GM10847 (cell line): Measurements from ENCODE around the gene DPYSL4.

Experiments
- POLR2A ChIP-seq: IDR thresholded peaks from 2 replicates; pipeline ENCODE4 v1.6.1; 2011; ENCODE audit not compliant: insufficient read length; ENCODE audit errors: extremely low read depth

Gene DPYSL4

GRCh38 chr10:132181691-132182425, 4.9 kb upstream of the DPYSL4 start:
- no peak for TF ChIP-seq POLR2A

- TF ChIP-seq POLR2A: no peak
Observed at GRCh38 chr10:132182591-132182990, 4.2 kb upstream of the DPYSL4 start.

GRCh38 chr10:132183046-132183445, 3.7 kb upstream of the DPYSL4 start:
- TF ChIP-seq POLR2A: no peak

- no peak for TF ChIP-seq POLR2A
Observed at GRCh38 chr10:132184816-132185593, 1.7 kb upstream of the DPYSL4 start.

GRCh38 chr10:132185601-132186487, 904 bp upstream of the DPYSL4 start:
- TF ChIP-seq POLR2A: no peak

- TF ChIP-seq POLR2A: no peak
Observed at GRCh38 chr10:132187430-132188138, 836 bp downstream of the DPYSL4 start.

GRCh38 chr10:132188331-132188730, 1.6 kb downstream of the DPYSL4 start:
- TF ChIP-seq POLR2A: no peak

- TF ChIP-seq POLR2A: no peak
Observed at GRCh38 chr10:132189016-132189415, 2.3 kb downstream of the DPYSL4 start.

GRCh38 chr10:132189810-132190422, 3.2 kb downstream of the DPYSL4 start:
- no peak for TF ChIP-seq POLR2A

- no peak for TF ChIP-seq POLR2A
Observed at GRCh38 chr10:132192076-132192975, 5.6 kb downstream of the DPYSL4 start.

GRCh38 chr10:132192991-132193665, 6.4 kb downstream of the DPYSL4 start:
- no peak for TF ChIP-seq POLR2A

- TF ChIP-seq POLR2A: no peak
Observed at GRCh38 chr10:132193907-132194552, 7.3 kb downstream of the DPYSL4 start.
